ENCODE data around the gene GALNS. TPM values are rescaled to one million over a fixed set of nuclear protein-coding genes. Genes with fewer than 3 reads are reported as not detected.
A peak's percentile ranks its signal among the peaks of the same experiment; 100 is the strongest.

GALNS gene
- total RNA-seq, 4 donors from 2014 or later, result 1.8 to 36.2 (median 16.4) TPM

GRCh38 chr16:88815227-88815626 lies 41.5 kb downstream of the GALNS start:
- peaks cover 0 to 16% of the 10 kb centered on the region in 2 donors for H3K4me1 ChIP-seq
- intact Hi-C loops (cut with DNase I; ENCODE audit: low total_unique reads), result no loop called here
- TF ChIP-seq, protein P1, sequence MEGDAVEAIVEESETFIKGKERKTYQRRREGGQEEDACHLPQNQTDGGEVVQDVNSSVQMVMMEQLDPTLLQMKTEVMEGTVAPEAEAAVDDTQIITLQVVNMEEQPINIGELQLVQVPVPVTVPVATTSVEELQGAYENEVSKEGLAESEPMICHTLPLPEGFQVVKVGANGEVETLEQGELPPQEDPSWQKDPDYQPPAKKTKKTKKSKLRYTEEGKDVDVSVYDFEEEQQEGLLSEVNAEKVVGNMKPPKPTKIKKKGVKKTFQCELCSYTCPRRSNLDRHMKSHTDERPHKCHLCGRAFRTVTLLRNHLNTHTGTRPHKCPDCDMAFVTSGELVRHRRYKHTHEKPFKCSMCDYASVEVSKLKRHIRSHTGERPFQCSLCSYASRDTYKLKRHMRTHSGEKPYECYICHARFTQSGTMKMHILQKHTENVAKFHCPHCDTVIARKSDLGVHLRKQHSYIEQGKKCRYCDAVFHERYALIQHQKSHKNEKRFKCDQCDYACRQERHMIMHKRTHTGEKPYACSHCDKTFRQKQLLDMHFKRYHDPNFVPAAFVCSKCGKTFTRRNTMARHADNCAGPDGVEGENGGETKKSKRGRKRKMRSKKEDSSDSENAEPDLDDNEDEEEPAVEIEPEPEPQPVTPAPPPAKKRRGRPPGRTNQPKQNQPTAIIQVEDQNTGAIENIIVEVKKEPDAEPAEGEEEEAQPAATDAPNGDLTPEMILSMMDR (IDR thresholded peaks at IDR 0.05), result no peak
- no peak for TF ChIP-seq POLR2A (IDR thresholded peaks at IDR 0.05)
- H3K27me3 ChIP-seq, result no peaks in the 10 kb centered on the region
- no peak overlapping the region for H3K27ac ChIP-seq
- H3K9me3 ChIP-seq, result no peaks in the 10 kb centered on the region
- no peaks in the 10 kb centered on the region for H3K36me3 ChIP-seq
- no peak for DNase-seq
- no peak overlapping the region for H3K4me3 ChIP-seq

DNA sequence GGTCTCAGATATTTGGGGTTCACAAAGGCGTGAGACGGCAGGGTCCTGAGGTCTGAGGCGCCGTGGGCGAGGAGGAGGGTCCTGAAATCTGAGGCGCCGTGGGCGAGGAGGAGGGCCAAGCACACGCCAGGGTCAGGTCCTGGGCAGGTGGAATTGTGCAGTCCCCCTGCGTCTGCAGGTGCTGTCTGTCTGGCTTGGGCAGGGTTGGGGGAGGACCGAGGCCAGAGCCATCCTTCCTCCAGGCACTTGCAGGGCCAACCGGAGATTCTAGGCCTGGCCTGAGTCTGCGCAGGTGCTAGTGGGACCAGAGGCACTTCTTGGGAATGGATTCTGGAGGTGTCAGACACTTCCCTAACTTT lies 42.6 kb downstream of the GALNS start:
- H3K4me3 ChIP-seq, result no peak overlapping the region
- H3K27ac ChIP-seq, result no peak overlapping the region
- intact Hi-C loops (cut with DNase I; ENCODE audit: low total_unique reads), result no loop called here
- DNase-seq, result no peak
- no peaks in the 10 kb centered on the region for H3K36me3 ChIP-seq
- no peaks in the 10 kb centered on the region for H3K27me3 ChIP-seq
- TF ChIP-seq, protein P1 (IDR thresholded peaks at IDR 0.05), result no peak
- TF ChIP-seq POLR2A (IDR thresholded peaks at IDR 0.05), result no peak
- no peaks in the 10 kb centered on the region for H3K9me3 ChIP-seq
- H3K4me1 ChIP-seq, result peaks cover 0 to 18% of the 10 kb centered on the region in 2 donors

- H3K9me3 ChIP-seq, result no peaks in the 10 kb centered on the region
- intact Hi-C loops (cut with DNase I; ENCODE audit: low total_unique reads), result no loop called here
- H3K27me3 ChIP-seq, result no peaks in the 10 kb centered on the region
- H3K4me1 ChIP-seq, result peaks cover 0 to 18% of the 10 kb centered on the region in 2 donors
- H3K36me3 ChIP-seq, result no peaks in the 10 kb centered on the region
- DNase-seq, result no peak
- H3K4me3 ChIP-seq, result no peak overlapping the region
- peak overlapping the region; percentile 90 to 95 for H3K27ac ChIP-seq
- TF ChIP-seq POLR2A (IDR thresholded peaks at IDR 0.05), result no peak
- TF ChIP-seq, protein P1 (IDR thresholded peaks at IDR 0.05), result no peak
These were observed 43.2 kb downstream of the GALNS start for GRCh38 chr16:88813269-88814143.

DNA sequence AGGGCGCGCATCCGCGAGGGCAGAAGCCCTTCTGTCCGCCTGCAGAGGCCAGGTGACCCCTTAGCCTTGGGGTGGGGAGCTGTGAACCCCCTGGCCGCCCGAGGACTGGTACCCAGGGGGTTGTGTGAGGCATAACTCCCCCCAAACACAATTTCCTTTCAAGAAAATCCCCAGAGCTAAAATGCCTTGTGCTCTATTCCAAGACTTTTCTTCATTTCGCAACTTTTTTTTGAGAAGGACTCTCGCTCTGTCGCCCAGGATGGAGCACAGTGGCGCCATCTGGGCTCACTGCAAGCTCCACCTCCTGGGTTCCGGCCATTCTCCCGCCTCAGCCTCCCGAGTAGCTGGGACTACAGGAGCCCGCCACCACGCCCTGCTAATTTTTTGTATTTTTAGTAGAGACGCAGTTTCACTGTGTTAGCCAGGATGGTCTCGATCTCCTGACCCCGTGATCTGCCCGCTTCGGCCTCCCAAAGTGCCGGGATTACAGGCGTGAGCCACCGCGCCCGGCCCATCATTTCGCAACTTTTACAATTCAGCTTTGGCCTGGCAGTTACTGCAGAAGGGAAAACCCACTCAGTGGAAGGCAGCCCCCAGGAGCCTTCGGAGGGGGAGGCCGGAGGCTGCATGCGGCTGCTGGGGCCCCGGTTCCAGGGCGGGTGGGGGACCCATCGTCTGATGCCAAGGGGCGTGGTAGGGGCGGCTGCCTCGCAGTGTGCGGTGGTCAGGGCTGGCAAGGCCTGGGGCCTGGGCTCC lies 44.1 kb downstream of the GALNS start:
- TF ChIP-seq POLR2A (IDR thresholded peaks at IDR 0.05), result no peak
- TF ChIP-seq, protein P1 (IDR thresholded peaks at IDR 0.05), result peak in 2 of 4 experiments; percentile 2 to 4
- Histone ChIP-seq H3K36me3 (no peaks in the 10 kb centered on the region), H3K27ac (peak overlapping the region; percentile 90 to 95), H3K27me3 (no peaks in the 10 kb centered on the region), H3K4me1 (peaks cover 0 to 18% of the 10 kb centered on the region in 2 donors), H3K4me3 (peak overlapping the region; percentile 60 to 66), H3K9me3 (no peaks in the 10 kb centered on the region)
- intact Hi-C loops (cut with DNase I; ENCODE audit: low total_unique reads), result no loop called here
- peak; percentile 54 to 73 for DNase-seq
